Adipose tissue (tissue), 3 donors: ENCODE data around the gene HBS1L. TPM values are rescaled to one million over a fixed set of nuclear protein-coding genes. Genes with fewer than 3 reads are reported as not detected.
"Not testable (repeated sequence)": the region's sequence is repeated elsewhere in the genome, so short reads cannot be mapped to it uniquely, and the experiment has no call there.

Experiments
- H3K27ac ChIP-seq: one replicate; pipeline ENCODE4 v1.5.1; 2013; ENCODE audit warnings: low read depth, low read length
- WGBS, 3 donors: extraction: QIAGEN DNeasy Blood & Tissue Kit; methylation state at CpG; one replicate each; pipeline ENCODE4 v1.1.7; 2013; 5-methylcytosine and 5-hydroxymethylcytosine counted together
- polyA plus RNA-seq, 3 donors: library from polyadenylated mRNA; stranded (reverse); fragments of 200-250 nt; gene quantifications; one replicate each; pipeline ENCODE4 v1.2.3, GENCODE V29; 2013
- donor health status: healthy with polysubstance abuse.
- donor health status: Bipolar disorder and iron deficiency.
- donor health status: healthy.

The HBS1L gene
- polyA plus RNA-seq, 3 donors = 26.3 to 33.2 (median 30.3) TPM

DNA sequence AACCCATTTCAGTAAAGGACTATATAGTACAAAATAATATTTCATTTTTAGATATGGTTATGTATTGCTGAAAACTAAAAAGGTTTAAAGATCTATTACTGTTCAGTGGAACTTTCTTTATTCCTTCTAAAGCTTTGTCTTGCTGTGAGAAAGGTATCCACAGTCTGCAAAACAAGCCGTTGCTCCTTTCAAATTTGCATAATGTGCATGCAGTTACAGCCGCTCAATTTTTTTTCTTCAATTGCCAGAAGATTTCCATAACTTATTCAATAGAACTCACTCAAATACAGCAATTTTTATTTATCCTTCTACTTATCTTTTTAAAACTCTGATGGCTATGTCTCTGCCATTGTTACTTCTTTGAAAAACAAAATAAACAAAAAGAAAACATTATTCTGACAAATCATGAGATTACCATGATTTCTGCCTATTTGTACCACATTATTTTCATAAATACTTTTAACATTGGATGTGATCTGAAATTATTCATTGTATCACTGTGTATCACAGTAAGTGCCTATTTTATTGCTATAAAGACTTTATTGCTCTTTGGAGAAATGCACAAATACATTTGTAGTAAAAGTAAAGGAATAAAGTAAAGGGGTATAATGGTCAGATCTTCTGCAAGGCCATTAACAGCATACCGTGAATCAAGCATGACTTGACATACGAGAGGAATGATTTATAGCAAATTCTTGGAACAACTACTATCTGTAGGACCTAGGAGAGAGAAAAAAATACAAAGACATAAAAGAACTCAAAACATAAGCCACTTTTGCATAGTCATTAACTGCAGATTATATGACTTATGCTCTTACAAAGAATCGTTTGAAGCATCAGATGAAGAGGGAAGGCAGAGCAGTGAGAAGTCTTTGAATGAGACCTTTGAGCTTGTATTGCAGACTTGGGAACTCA lies 29.6 kb upstream of the HBS1L start:
- H3K27ac ChIP-seq = no peak overlapping the region
- 48 to 68% (median 54%) methylated on average over 5 of the region's 5 CpGs for WGBS, 3 donors

DNA sequence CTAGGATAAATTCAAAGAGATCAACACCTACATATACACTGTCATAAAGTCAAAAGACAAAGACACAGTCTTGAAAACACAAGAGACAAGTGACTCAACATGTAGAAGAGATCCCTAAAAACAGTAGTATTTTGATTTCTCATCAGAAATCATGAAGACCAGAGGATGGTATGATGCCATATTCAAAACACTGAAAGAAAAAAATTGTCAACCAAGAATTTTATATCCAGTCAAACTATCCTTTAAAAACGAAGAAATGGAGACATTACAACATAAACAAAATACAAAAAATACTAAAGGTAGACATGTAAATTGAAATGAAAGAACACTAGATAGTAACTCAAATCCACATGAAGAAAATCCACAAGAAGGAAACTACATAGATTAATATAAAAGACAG lies 27.3 kb upstream of the HBS1L start:
- WGBS, 3 donors = 65 to 91% (median 82%) methylated on average over 1 of the region's 1 CpG
- H3K27ac ChIP-seq = no peak overlapping the region

DNA sequence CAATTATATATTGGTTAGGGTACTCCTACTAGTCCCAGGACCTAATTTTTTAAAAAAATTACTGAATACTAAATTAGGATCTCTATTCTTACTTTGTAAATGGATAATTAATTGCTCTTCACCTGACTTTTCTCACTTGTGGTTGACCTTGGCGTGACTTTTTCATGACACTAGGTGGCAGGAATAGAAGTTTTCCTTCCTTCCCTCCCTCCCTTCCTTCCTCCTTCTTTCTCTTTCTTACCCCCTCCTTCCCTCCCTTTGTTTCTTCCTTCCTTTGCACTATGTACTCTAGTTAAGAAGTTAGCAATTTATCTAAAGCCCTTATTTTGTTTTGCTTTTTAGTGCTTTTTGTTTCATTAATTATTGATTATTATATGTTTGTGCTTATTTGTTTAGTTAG lies 20.4 kb upstream of the HBS1L start:
- no peak overlapping the region for H3K27ac ChIP-seq
- WGBS, 3 donors = 29 to 73% (median 33%) methylated on average over 1 of the region's 1 CpG

DNA sequence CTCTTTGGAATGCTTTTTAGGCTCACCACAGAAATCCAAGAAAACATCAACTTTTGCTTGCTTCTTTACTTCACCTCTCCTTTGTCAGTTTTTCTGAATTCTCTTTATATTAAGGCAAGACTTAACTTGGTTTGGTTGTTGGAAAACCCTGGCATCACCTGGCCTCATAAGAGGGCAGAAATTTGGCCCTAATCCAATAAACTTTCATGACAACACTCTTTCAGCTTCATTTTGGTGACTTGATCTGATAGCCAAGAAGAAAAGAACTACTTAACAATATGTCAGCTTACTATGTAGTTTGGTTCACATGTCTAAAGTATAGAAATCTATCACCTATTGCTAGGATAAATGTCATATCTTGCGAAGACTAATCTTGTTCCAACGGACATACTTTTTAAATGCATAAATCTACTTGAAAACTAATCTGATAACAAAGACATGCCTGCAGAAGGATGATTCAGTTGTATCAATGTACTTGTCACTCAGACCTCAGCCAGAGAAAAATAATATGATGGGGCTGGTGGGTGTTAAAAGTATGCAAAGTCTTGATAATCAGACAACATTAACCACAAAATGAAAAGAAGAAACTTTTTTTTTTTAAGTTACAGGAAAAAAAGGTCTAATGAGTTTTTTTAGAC lies 19.3 kb upstream of the HBS1L start:
- H3K27ac ChIP-seq = no peak overlapping the region
- WGBS, 3 donors = 74 to 87% (median 77%) methylated on average over 2 of the region's 2 CpGs

DNA sequence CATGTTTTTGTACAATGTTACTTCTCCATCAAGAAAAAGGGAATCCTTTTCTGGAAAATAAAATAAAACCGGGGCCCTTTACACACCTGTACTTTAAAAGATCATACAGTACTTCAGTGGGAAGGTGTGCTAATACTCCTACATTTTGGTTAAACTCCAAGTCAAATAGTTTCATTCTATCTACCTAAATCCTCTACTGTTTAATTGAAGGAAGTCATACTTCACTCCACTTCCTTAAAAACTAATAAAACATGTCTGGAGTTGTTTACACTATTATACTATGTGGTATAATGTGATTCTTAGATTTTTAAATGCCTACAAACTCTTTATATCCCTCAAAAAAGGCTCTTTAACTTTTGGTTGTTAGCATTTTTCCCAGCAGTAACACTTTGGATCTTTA lies 18.6 kb upstream of the HBS1L start:
- WGBS, 3 donors = 69 to 80% (median 72%) methylated on average over 1 of the region's 1 CpG
- H3K27ac ChIP-seq = no peak overlapping the region

DNA sequence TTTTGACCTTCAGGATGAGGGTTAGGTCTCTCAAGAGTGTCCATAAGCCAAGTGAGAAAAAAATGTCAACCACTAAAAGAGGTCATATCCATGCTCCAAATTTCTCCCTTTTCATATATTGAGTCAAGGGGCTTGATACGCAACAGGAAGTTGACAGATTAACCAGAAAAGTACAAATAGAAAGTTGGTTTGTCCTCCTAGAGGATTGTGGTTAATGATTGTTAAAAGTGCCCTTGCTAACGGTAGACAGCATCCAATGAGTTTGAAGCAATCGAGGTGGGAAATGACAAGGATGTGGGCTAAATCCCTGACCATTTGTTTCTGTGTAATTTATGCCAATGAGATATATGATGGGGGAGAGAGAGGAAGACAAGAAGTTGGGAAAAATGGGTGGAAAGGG lies 18.1 kb upstream of the HBS1L start:
- H3K27ac ChIP-seq = no peak overlapping the region
- 32 to 57% (median 52%) methylated on average over 3 of the region's 3 CpGs for WGBS, 3 donors

DNA sequence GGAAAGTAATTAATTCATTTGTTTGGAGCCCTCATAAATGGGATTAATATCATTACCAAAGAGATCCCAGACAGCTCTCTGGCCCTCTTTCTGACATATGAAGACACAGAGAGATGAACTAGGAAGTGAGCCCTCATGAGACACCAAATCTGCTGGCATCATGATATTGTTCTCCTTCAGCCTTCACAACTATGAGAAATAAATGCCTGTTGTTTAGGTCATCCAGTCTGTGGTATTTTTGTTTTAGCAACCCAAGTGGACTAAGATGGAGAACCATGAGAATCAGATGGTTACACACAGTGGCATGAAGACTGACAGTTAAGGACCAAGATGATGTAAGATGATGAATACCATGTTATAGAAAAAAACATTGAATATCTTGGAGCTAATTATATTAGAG lies 16.9 kb upstream of the HBS1L start:
- H3K27ac ChIP-seq = no peak overlapping the region

DNA sequence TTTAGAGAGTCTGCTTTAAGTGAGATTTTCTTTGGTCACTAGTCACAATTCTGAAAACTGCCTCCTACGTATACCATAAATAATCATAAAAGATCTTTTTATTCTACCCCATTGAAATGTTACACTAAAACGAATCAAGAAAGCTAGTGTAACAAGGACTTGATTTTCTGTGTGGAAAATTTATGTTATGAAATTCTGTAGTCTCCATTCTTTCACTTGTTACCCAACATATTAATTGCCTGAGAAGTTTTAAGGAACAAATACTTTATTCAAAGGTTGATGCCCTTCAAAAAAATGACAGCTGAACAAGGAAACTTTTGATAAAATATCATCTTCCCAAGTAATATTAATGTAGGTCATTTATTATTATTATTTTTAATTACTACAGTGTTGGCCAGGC lies 13.3 kb upstream of the HBS1L start:
- H3K27ac ChIP-seq = no peak overlapping the region
- 78 to 87% (median 86%) methylated on average over 2 of the region's 2 CpGs for WGBS, 3 donors

DNA sequence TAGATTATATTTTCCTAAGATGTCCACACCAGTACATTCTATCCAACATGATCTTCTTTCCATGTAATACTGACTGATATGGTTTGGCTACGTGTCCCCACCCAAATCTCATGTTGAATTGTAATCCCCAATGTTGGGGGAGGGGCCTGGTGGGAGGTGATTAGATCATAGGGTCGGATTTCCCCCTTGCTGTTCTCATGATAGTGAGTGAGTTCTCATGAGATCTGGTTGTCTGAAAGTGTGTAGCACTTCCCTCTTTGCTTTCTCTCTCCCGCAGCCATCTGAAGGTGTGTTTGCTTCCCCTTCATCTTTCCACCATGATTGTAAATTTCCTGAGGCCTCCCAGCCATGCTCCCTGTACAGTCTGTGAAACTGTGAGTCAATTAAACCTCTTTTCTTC lies 12.2 kb upstream of the HBS1L start:
- 39 to 61% (median 52%) methylated on average over 3 of the region's 3 CpGs for WGBS, 3 donors
- no peak overlapping the region for H3K27ac ChIP-seq

DNA sequence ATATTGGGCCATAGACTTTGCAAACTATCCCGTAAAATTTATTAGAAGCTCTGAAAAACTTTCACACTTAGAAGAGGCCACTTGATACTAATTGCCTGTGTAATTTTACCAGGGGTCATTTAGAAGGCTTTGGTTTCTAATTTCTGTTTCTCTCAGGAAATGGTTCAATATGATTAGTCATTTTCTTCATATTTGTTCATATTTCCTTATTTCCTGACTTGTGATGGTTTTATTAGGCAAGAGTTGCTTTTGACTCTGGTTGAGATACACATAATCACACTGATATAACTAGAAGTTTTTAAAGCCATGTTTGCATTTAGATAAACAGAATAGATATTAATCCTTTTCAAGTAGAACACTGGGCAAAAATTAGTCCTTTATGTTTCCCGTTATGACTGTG lies 11.8 kb upstream of the HBS1L start:
- WGBS, 3 donors = 57 to 89% (median 64%) methylated on average over 2 of the region's 2 CpGs
- H3K27ac ChIP-seq = no peak overlapping the region

DNA sequence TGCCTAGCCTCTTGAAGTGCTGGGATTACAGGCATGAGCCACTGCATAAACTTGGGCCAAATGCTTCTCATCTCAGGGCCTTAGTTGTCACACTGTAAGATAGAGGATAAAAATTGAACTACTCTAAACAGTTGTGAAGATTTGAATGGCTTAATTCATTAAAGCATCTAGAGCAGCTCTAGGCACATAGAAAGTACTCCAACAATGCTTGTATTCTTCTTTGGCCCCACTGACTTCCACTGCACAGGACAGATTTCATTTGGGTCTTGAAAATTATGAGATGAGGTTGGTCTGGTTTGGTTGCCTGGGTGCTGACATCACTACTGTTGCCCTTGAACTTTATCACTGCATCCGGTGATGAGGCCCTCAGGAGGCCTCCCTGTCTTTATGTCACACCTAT lies 10.0 kb upstream of the HBS1L start:
- H3K27ac ChIP-seq = no peak overlapping the region
- 45 to 88% (median 70%) methylated on average over 1 of the region's 1 CpG for WGBS, 3 donors

DNA sequence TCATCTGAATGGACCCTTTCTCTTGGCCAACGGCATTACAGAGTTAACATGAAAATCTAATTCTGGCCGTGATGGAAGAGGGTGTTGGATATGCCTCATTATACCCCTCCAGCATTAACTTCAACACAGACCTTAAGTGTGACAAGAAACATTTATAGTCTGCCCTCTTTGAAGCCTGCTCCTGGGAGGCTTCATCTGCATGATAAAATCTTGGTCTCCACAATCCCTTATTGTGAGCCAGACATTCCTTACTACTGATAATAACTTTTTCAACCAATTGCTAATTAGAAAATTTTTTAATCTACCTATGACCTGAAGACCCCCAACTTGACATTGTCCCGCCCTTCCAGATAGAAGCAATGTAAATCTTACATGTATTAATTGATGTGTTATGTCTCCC lies 9.3 kb upstream of the HBS1L start:
- no peak overlapping the region for H3K27ac ChIP-seq
- 67 to 78% (median 77%) methylated on average over 3 of the region's 3 CpGs for WGBS, 3 donors

DNA sequence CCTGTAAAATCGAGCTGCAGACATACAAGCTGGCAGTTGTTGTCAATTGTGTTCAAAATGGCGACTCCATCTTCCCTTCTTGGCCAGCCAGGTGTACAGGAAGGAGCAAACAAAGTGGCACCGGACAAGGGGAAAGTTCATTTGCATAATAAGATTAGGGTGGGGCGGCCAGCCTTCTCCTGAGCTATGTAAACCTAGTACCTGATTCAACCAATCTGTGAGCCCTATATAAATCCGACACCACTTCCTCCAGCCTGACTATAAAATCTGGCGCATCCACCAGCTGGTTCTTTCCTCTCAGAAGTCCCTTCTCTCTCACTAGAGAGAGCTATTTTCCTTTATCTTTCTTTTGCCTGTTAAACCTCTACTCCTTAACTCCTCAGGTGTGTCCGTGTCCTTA lies 8.1 kb upstream of the HBS1L start:
- WGBS, 3 donors = 62 to 75% (median 70%) methylated on average over 7 of the region's 7 CpGs
- H3K27ac ChIP-seq = no peak overlapping the region

DNA sequence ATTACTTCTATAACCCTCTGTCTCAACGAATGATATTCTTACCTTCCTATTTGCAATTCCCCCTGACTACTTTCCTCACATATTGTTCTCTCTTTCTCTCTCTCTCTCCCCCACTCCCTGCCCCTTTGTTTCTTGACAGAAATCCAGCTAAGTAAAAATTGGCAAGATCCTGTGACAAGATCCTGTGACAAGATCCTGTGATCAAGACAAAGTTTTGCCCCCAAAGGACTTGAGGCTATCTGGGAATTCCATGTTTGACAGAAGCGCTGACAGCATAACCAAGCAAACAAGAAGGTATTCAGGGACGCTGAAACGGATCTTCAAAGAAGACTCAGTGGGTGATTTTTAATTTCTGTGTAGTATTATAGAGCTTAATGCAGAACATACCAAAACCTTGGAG lies 5.5 kb upstream of the HBS1L start:
- H3K27ac ChIP-seq = no peak overlapping the region
- 57 to 86% (median 79%) methylated on average over 4 of the region's 4 CpGs for WGBS, 3 donors

DNA sequence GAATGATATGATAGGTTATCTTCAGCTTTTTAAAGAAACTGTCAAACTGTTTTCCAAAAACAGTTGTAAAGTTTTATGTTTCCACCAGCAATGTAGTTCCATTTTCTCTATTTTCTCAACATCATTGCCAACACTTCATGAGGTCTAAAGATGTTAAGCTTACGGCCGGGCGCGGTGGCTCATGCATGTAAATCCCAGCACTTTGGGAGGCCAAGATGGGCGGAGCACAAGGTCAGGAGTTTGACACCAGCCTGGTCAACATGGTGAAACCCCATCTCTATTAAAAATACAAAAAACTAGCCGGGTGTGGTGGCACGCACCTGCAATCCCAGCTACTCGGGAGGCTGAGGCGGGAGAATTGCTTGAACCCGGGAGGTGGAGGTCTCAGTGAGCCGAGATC lies 3.7 kb upstream of the HBS1L start:
- not testable (repeated sequence) for H3K27ac ChIP-seq
- 86 to 96% (median 93%) methylated on average over 11 of the region's 11 CpGs for WGBS, 3 donors

DNA sequence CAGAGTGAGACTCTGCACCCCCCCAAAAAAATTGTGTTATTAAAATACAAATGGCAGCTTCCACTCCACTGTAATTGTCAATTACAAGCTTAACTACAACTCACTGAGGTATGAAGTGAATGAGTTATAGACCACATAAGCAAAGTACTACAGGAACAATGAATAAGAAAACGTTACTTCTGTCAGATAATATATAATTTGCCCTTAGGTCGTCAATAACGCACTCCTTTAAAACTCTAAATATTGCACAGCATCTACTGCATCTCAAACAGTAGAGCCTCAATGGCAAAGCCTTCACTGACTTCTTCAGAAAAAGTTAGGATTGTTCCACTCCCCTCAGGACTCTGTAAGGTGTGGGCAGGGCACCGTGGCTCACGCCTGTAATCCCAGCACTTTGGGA lies 2.0 kb upstream of the HBS1L start:
- no peak overlapping the region for H3K27ac ChIP-seq
- 82 to 95% (median 95%) methylated on average over 5 of the region's 5 CpGs for WGBS, 3 donors

DNA sequence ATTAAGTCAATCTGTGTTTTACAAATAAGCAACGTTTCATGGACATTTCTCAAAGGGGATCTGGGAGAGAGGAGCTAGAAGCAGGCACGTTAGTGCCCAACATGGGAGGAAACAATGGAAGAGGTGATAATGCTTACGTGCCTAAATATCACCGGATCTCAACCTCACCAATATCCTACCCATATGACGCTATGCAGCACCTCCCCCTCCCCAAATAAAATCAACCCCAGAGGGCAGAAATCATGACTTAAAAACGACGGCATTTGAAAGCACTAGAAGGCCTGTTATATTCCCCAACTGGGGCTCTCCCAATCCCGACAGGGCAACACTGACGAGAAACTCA lies 425 bp downstream of the HBS1L start:
- WGBS, 3 donors = 0 to 1% (median 1%) methylated on average over 9 of the region's 9 CpGs
- peak overlapping the region; percentile 45 for H3K27ac ChIP-seq

DNA sequence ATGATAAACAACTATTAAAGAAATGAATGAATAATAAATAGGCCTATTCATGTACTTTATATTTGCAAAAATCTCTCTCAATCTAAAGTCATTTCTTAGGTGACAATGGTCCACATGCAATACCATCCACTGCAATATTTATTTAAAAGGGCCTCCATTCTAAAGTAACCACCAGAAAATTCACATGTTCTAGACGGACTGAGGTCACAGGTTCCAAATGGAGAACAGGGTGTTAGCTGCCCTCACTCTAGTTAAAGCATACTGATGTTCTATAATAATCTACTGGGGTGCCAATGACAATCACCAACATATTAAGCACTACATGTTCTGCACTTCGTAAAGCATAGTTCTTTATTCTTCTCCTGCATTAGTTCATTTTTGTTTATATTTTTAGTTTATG lies 1.2 kb downstream of the HBS1L start:
- H3K27ac ChIP-seq = no peak overlapping the region
- WGBS, 3 donors = 29 to 41% (median 39%) methylated on average over 2 of the region's 2 CpGs

DNA sequence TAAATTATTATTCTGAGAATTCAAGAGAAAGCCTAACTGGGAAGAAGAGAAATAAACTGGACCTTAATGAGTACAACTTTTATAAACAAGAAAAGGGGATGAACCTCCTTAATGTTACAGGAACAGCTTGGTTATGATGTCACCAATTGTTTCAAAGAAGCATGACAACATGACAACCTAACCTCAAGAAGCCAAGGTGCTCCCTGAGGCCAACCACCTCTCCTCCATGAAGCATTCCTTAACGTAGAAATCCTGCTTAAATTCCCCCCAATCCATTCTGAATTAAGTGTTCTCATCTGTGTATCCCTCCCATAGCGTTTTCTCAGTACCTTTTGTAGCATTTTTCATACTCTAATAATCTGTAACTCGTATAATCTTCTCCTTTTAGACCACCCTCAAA lies 1.7 kb downstream of the HBS1L start:
- no peak overlapping the region for H3K27ac ChIP-seq
- WGBS, 3 donors = 52 to 67% (median 63%) methylated on average over 3 of the region's 3 CpGs

DNA sequence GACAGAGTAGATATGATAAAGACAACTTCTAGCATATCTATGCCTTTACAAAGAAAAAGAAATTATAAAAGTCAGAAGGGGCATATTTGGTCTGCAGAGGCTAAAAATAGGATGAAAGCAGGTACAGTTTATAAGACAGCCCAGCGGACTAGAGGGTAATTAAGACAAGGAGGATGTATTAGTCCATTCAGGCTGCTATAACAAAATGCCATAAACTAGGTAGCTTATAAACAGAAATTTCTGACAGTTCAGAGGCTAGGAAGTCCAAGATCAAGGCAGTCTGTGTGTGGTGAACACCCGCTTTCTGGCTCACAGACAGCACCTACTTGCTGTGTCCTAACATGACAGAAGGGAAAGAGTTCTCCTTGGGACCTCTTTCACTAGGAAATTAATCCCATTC lies 5.7 kb downstream of the HBS1L start:
- 97 to 99% (median 98%) methylated on average over 2 of the region's 2 CpGs for WGBS, 3 donors
- no peak overlapping the region for H3K27ac ChIP-seq
